GM11168 (cell line): ENCODE measurements around the gene ZNF230.

Source experiments
- in situ Hi-C: fragments of 300-500 bp; cut with MboI; formaldehyde crosslinking; loops from one replicate; pipeline ENCODE4 v1.12.0; 2022; ENCODE audit warnings: low sequenced_read_pairs; ENCODE audit not compliant: unreplicated experiment

Gene ZNF230

DNA sequence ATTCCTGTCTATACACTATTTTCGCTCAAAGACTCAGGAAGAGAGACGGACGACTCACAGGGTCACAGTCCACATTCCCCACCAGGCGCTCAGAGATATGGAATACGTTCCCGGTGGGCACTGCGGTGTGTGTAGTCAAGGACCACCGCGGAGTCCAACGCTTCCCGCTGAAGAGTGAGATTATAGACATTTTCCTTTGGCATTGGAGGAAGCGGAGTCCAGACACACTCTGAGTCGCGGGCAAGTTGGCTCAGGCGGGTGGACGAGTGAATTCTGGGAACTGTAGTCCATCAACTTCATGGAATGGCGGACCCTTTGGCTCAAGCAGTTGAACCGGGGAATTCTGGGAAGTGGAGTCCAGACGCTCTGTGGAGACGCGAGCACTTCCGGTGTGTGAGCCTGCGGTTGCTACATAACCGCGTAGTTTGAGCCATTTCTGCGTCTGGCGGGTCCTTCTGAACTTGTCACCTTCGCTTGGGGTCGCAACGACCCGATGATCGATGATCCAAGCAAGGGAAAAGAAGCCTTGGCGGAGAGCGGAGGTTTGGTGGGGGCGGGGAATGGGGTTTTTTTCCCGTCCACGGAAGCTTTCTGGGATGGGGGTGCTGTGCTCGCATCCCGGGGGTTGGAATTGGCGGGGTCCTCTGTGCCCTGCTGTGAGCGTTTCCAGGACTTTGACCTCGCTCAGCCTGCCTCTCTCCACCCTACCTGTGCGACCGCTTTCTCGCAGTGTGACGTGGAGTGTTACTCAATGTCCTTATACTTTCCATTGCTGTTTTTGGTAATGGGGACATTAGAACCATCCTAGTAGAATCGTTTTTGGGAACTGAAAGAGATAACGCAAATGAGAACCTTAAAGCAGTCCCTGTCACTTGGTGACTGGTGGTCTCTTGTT, at the start of gene ZNF230:
TSS of gene ZNF230 (plus strand) at position 392 of the 895 bp plus-strand sequence. CDS start 4,122 bp downstream, outside the sequence.
- in situ Hi-C loops = no loop called here

- in situ Hi-C loops = no loop called here
Observed at GRCh38 chr19:43956827-43957226, 45.9 kb upstream of the ZNF230 start.

DNA sequence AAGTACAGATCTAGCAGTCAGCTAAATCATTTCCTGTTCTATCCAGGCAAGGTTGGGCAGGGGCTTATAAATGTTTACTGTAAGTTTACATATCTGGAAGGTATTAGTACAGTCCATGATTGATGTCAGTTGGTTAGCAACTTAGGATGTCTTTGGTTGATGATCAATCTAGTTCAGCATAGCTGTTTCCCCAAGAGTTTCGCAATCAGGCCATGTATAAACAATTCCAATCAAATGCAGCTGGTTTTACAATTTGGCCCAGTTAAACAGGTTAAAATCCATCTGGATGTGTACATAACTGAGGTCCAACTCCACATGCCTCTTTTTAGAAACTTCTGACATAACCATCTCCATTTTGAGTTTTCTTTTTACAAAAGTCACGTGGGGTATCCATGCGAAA, 44.9 kb upstream of the ZNF230 start:
- in situ Hi-C loops = no loop called here

DNA sequence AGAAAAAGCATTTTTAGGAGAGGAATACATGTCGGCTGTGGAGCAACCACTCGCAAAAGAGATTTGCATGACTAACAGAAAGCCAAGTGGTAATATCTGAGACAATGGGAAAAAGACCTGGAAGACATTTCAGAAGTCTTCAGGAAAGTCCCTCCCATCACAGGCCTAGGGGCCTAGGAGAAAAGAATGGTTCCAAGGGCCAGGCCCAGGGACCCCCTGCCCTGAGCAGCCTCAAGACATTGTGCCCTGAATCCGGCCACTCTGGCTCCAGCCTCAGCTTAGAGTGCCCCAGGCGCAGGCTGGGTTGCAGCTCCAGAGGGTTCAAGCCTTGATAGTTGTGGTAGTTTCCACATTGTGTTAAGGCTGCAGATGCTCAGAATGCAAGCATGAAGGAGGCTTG, 42.3 kb upstream of the ZNF230 start:
- in situ Hi-C loops = no loop called here

GRCh38 chr19:43966079-43966694, 36.6 kb upstream of the ZNF230 start:
- in situ Hi-C loops = no loop called here

DNA sequence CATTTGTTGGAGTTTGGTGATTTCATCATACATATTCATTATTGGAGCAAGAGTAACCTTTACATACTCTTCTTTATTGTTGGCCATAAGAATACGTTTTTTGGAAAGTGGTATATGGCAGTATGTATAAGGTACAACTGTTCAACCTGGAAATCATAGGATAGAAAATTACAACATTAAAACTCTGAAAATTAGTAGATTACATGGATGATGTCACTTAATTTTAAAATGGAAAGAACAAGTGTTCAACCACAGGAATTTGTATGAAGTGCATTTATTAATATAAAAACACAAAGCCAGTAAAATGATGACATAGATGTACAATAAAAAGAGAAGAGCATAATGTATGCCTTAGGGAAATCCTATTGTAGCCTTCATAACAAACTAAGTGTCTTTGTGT, 26.0 kb upstream of the ZNF230 start:
- in situ Hi-C loops = no loop called here

GRCh38 chr19:43983544-43983911, 19.2 kb upstream of the ZNF230 start:
- in situ Hi-C loops = no loop called here

DNA sequence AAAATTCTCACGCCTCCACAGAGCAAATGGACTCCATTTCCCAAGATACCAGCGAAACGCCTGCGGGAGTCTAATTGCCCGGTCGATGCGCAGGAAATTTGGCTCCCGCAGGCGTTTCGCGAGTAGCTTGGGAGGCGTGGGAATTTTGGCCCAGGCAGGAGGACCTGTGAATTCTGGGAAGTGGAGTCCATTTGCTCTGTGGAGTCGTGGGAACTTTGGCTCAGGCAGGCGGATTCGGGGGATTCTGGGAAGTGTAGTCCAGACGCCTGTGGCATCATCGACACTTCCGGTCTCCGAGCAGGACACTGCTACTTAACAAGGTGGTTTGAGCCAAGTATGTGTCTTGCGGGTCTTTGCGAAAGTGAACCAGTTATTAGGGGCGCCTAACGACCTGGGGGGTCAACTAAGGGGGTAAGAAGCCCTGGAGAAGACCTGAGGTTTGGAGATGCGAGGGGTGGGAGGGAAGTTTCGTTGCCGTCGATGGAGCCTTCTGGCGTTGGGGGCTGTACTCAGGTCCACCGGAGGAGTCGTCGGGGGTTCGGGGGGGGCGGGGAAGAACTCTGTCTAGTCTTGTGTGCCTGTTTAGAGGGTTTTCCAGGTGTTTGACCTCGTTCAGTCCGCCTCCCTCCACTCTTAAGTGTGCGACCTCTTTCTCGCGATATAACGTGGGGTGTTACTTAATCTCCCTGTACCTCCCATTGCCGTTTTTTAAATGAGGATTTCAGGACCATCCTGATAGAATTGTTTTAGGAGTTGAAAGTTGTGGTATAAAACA, 18.7 kb upstream of the ZNF230 start, which contains the start of gene ZNF155:
TSS of gene ZNF155 (plus strand) at position 277 of the 775 bp plus-strand sequence. CDS start 4,356 bp downstream, outside the sequence.
- in situ Hi-C loops = no loop called here

GRCh38 chr19:43984687-43985000, 18.1 kb upstream of the ZNF230 start:
- in situ Hi-C loops = no loop called here

DNA sequence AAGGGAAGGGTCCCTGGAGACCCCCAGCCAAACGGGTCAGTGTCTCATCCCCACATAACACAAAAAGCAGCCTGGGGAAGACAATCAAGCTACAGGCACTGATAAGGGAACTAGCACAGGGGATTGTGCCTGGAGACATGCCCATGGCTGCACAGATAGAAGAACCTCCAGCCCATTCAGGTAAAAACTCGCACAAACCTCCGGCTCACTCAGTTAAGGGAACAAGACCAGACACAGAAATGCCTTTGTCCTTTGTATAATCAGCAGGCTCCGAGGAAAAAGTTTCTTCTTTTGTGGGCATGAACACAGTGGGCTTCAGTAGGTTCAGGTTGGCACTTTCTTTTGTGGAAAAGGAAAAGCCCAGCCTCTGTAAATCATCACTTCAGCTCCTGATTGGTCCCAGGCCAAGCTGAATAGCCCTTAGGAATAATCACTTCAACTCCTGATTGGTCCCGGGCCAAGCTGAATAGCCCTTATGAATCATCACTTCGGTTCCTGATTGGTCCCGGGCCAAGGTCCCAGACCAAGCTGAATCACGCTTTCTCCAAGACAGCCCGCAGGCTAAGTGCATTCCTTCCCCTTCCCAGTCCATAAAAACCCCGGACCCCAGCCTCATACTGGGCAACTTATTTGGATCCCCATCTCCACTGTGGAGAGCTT, 5.0 kb upstream of the ZNF230 start:
- in situ Hi-C loops = no loop called here

GRCh38 chr19:44002212-44002565, 568 bp upstream of the ZNF230 start:
- in situ Hi-C loops = no loop called here

DNA sequence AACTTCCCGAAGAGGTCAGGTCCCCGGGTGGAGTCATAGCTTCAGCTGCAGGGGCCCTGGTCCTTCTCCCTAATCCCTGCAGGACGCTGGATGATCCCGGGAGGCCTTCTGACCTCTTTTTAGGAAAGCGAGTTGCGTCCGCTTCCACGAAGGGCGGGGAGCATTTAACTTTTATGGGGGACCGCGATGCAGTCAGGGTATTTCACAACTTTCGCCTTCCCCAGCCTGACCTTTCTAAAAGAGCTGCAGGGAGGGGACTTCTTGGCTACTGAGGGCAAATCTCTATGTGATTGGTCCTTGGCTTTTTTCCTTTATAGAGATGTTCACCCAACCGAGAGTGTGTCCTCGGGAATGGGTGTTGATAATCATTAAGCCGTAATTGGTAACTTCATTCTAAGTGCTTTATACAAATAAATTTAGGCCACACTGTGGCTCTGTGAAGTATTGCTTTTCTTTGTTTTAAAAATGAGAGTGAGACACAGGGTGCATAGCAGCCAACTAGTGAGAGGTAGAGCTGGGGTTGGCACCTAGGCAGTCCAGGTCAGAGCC, 778 bp downstream of the ZNF230 start:
- in situ Hi-C loops = no loop called here

- in situ Hi-C loops = no loop called here
Observed at GRCh38 chr19:44005973-44006372, 3.2 kb downstream of the ZNF230 start.

DNA sequence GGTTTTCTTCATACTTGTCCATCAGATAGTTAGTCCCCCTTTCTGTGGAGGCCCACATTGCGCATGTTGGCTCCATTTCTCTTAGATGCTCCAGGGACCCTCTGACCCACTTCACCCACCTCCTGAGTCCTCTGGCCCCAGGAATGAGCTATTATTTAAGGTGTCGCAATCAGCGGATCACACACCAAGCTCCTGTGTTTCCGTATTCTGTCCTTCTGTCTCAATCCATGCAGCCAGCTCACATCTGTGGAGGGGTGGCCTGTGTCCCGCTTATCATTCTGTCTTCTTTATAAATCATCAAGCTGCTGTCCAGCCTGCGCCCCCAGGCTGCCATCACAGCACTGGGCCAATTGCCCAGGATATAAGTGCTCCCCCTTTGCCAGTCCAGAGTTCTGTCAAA, 4.7 kb downstream of the ZNF230 start:
- in situ Hi-C loops = no loop called here

DNA sequence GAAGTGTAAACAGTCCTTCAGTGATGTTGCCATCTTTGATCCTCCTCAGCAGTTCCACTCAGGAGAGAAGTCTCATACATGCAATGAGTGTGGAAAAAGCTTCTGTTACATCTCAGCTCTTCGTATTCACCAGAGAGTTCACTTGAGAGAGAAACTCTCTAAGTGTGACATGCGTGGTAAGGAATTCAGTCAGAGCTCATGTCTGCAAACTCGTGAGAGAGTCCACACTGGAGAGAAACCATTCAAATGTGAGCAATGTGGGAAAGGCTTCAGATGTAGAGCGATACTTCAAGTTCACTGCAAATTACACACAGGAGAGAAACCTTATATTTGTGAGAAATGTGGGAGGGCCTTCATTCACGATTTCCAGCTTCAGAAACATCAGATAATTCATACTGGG, 7.7 kb downstream of the ZNF230 start:
- in situ Hi-C loops = no loop called here

- in situ Hi-C loops = no loop called here
Observed at GRCh38 chr19:44019498-44019897, 16.7 kb downstream of the ZNF230 start.

DNA sequence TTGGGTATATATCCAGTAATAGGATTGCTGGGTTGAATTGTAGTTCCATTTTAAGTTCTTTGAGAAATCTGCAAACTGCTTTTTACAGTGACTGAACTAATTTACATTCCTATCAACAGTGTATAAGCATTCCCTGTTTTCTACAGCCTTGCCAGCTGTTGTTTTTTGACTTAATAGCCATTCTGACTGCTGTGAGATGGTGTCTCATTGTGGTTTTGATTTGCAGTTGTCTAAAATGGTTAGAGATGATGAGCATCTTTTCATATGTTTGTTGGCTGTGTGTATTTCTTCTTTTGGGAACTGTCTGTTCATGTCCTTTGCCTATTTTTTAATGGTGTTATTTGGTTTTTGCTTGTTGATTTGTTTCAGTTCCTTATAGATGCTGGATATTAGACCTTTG, 18.5 kb downstream of the ZNF230 start:
- in situ Hi-C loops = no loop called here

DNA sequence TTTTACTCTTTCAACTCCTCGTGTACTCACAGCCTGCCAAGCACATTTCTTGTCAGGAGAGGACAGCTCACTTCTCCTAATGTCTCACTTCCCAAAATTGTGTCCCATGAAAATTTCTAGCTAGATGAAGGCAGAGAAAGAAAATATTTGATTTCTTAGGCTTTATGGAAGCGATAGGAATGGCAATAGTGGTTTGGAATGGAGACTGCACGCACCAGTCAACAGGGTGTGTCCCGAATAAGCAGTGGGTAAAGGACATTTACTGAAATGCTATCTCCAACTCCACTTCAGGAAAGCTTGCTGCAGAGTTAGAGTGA, 22.1 kb downstream of the ZNF230 start:
- in situ Hi-C loops = no loop called here

- in situ Hi-C loops = no loop called here
Observed at GRCh38 chr19:44025217-44025936, 22.6 kb downstream of the ZNF230 start, which contains the start of gene ZNF222. Gene ZNF222, plus strand, starts transcription at chr19:44025379. Its CDS starts 58 bp downstream, at chr19:44025437.

DNA sequence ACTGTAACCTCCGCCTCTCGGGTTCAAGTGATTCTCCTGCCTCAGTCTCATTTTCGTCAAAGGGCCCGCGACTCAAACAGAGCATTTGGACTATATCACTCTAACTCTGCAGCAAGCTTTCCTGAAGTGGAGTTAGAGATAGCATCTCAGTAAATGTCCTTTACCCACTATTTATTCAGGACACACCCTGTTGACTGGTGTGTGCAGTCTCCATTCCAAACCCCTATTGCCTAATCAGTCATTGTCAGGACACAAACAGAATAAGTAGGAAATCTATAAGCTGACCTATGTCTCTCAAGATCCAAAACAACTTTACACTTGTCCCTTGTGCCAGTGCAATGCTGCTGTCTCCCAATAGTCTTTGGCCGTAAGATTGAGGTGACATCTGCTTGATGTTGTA, 23.9 kb downstream of the ZNF230 start:
- in situ Hi-C loops = no loop called here
